ENCODE data around the gene IGLON5.

IGLON5 gene

GRCh38 chr19:51330366-51330765 lies 18.9 kb downstream of the IGLON5 start:
- CTCF ChIA-PET = interaction anchor here (0.7 kb wide), 1 partner anchor 221 kb away, joined by 3 read pairs; no protein-coding TSS in a partner anchor
- peaks cover 0 to 4% (median 2%) of the 10 kb centered on the region in 5 experiments for H3K9me3 ChIP-seq (ENCODE audit: control extremely low read depth in 1 of 5, control insufficient read depth in 4 of 5, insufficient read depth in 2 of 5, low read depth in 1 of 5, low read length in 4 of 5)
- peaks cover 0 to 26% (median 23%) of the 10 kb centered on the region in 4 experiments for H3K4me1 ChIP-seq (ENCODE audit: control extremely low read depth in 1 of 4, control insufficient read depth in 4 of 4, insufficient read depth in 4 of 4, low read length in 3 of 4)
- DNase-seq = no peak
- POLR2A ChIA-PET = no interaction called here
- H3K27me3 ChIP-seq (replicated peaks in 2 of 5; ENCODE audit: control insufficient read depth in 4 of 5, insufficient read depth in 5 of 5, low read length in 4 of 5) = peaks cover 2 to 42% (median 16%) of the 10 kb centered on the region in 5 experiments
- H3K36me3 ChIP-seq (ENCODE audit: control insufficient read depth in 4 of 4, insufficient read depth in 4 of 4, low read length in 3 of 4) = no peaks in the 10 kb centered on the region
- H3K4me3 ChIP-seq (ENCODE audit: control insufficient read depth in 1 of 7, extremely low read depth in 1 of 7, insufficient read depth in 4 of 7, low read depth in 2 of 7, low read length in 6 of 7) = no peak overlapping the region
- 100% methylated on average over 3 of the region's 4 CpGs for WGBS (ENCODE audit: insufficient coverage)
- no peak overlapping the region for H3K27ac ChIP-seq (ENCODE audit: insufficient read depth in 1 of 2, low read depth in 1 of 2, low read length in 2 of 2, poor library complexity in 1 of 2, severe bottlenecking in 2 of 2)

GRCh38 chr19:51331193-51331592 lies 19.7 kb downstream of the IGLON5 start:
- H3K36me3 ChIP-seq (ENCODE audit: control insufficient read depth in 4 of 4, insufficient read depth in 4 of 4, low read length in 3 of 4) = no peaks in the 10 kb centered on the region
- POLR2A ChIA-PET = no interaction called here
- CTCF ChIA-PET = interaction anchor here (0.6 to 1.5 kb wide), 2 partner anchors 36 to 485 kb away, joined by 3 read pairs; no protein-coding TSS in a partner anchor

GRCh38 chr19:51331716-51332115 lies 20.3 kb downstream of the IGLON5 start:
- 100% methylated on average over 6 of the region's 6 CpGs for WGBS (ENCODE audit: insufficient coverage)
- Histone ChIP-seq H3K4me3 (ENCODE audit: control insufficient read depth in 1 of 7, extremely low read depth in 1 of 7, insufficient read depth in 4 of 7, low read depth in 2 of 7, low read length in 6 of 7) (no peak overlapping the region), H3K27ac (ENCODE audit: insufficient read depth in 1 of 2, low read depth in 1 of 2, low read length in 2 of 2, poor library complexity in 1 of 2, severe bottlenecking in 2 of 2) (no peak overlapping the region), H3K4me1 (ENCODE audit: control extremely low read depth in 1 of 4, control insufficient read depth in 4 of 4, insufficient read depth in 4 of 4, low read length in 3 of 4) (peaks cover 0 to 16% (median 14%) of the 10 kb centered on the region in 4 experiments), H3K9me3 (ENCODE audit: control extremely low read depth in 1 of 5, control insufficient read depth in 4 of 5, insufficient read depth in 2 of 5, low read depth in 1 of 5, low read length in 4 of 5) (peaks cover 0 to 4% (median 2%) of the 10 kb centered on the region in 5 experiments), H3K27me3 (replicated peaks in 2 of 5; ENCODE audit: control insufficient read depth in 4 of 5, insufficient read depth in 5 of 5, low read length in 4 of 5) (peaks cover 0 to 29% (median 7%) of the 10 kb centered on the region in 5 experiments), H3K36me3 (ENCODE audit: control insufficient read depth in 4 of 4, insufficient read depth in 4 of 4, low read length in 3 of 4) (no peaks in the 10 kb centered on the region)
- ChIA-PET CTCF (interaction anchor here (0.6 to 1.5 kb wide), 3 partner anchors 10 to 485 kb away, joined by 3 read pairs; partner anchors contain the start of gene VSIG10L), POLR2A (no interaction called here)
- DNase-seq = no peak

More at GRCh38 chr19:51331193-51331592, 19.7 kb downstream of the IGLON5 start:
- Histone ChIP-seq H3K4me3 (ENCODE audit: control insufficient read depth in 1 of 7, extremely low read depth in 1 of 7, insufficient read depth in 4 of 7, low read depth in 2 of 7, low read length in 6 of 7) (no peak overlapping the region), H3K27ac (ENCODE audit: insufficient read depth in 1 of 2, low read depth in 1 of 2, low read length in 2 of 2, poor library complexity in 1 of 2, severe bottlenecking in 2 of 2) (no peak overlapping the region), H3K27me3 (replicated peaks in 2 of 5; ENCODE audit: control insufficient read depth in 4 of 5, insufficient read depth in 5 of 5, low read length in 4 of 5) (peaks cover under 1 to 34% (median 9%) of the 10 kb centered on the region in 5 experiments), H3K9me3 (ENCODE audit: control extremely low read depth in 1 of 5, control insufficient read depth in 4 of 5, insufficient read depth in 2 of 5, low read depth in 1 of 5, low read length in 4 of 5) (peaks cover 0 to 4% (median 2%) of the 10 kb centered on the region in 5 experiments), H3K4me1 (ENCODE audit: control extremely low read depth in 1 of 4, control insufficient read depth in 4 of 4, insufficient read depth in 4 of 4, low read length in 3 of 4) (peaks cover 0 to 19% (median 16%) of the 10 kb centered on the region in 4 experiments)
- 95% methylated on average over 2 of the region's 3 CpGs for WGBS (ENCODE audit: insufficient coverage)
- DNase-seq = no peak

GRCh38 chr19:51333836-51334460 lies 22.5 kb downstream of the IGLON5 start:
- DNase-seq = no peak
- Histone ChIP-seq H3K36me3 (ENCODE audit: control insufficient read depth in 4 of 4, insufficient read depth in 4 of 4, low read length in 3 of 4) (no peaks in the 10 kb centered on the region), H3K27ac (ENCODE audit: insufficient read depth in 1 of 2, low read depth in 1 of 2, low read length in 2 of 2, poor library complexity in 1 of 2, severe bottlenecking in 2 of 2) (no peak overlapping the region), H3K4me3 (ENCODE audit: control insufficient read depth in 1 of 7, extremely low read depth in 1 of 7, insufficient read depth in 4 of 7, low read depth in 2 of 7, low read length in 6 of 7) (no peak overlapping the region), H3K9me3 (ENCODE audit: control extremely low read depth in 1 of 5, control insufficient read depth in 4 of 5, insufficient read depth in 2 of 5, low read depth in 1 of 5, low read length in 4 of 5) (peaks cover 0 to 4% (median 2%) of the 10 kb centered on the region in 5 experiments), H3K27me3 (replicated peaks in 2 of 5; ENCODE audit: control insufficient read depth in 4 of 5, insufficient read depth in 5 of 5, low read length in 4 of 5) (peaks cover 0 to 9% (median 0%) of the 10 kb centered on the region in 5 experiments), H3K4me1 (ENCODE audit: control extremely low read depth in 1 of 4, control insufficient read depth in 4 of 4, insufficient read depth in 4 of 4, low read length in 3 of 4) (peaks cover 0 to 8% (median 8%) of the 10 kb centered on the region in 4 experiments)
- POLR2A ChIA-PET = no interaction called here
- CTCF ChIA-PET = interaction anchor here (1.5 kb wide), 1 partner anchor 133 kb away, joined by 3 read pairs; no protein-coding TSS in a partner anchor
- 93% methylated on average over 13 of the region's 13 CpGs for WGBS (ENCODE audit: insufficient coverage)

- WGBS (ENCODE audit: insufficient coverage) = 94% methylated on average over 12 of the region's 13 CpGs
- Histone ChIP-seq H3K9me3 (ENCODE audit: control extremely low read depth in 1 of 5, control insufficient read depth in 4 of 5, insufficient read depth in 2 of 5, low read depth in 1 of 5, low read length in 4 of 5) (no peaks in the 10 kb centered on the region), H3K36me3 (ENCODE audit: control insufficient read depth in 4 of 4, insufficient read depth in 4 of 4, low read length in 3 of 4) (no peaks in the 10 kb centered on the region), H3K4me1 (ENCODE audit: control extremely low read depth in 1 of 4, control insufficient read depth in 4 of 4, insufficient read depth in 4 of 4, low read length in 3 of 4) (peaks cover 0 to 22% (median 21%) of the 10 kb centered on the region in 4 experiments), H3K27ac (ENCODE audit: insufficient read depth in 1 of 2, low read depth in 1 of 2, low read length in 2 of 2, poor library complexity in 1 of 2, severe bottlenecking in 2 of 2) (no peak overlapping the region), H3K27me3 (replicated peaks in 2 of 5; ENCODE audit: control insufficient read depth in 4 of 5, insufficient read depth in 5 of 5, low read length in 4 of 5) (peaks cover 0 to 18% (median 4%) of the 10 kb centered on the region in 5 experiments), H3K4me3 (ENCODE audit: control insufficient read depth in 1 of 7, extremely low read depth in 1 of 7, insufficient read depth in 4 of 7, low read depth in 2 of 7, low read length in 6 of 7) (no peak overlapping the region)
- ChIA-PET CTCF (interaction anchor here (0.8 to 2.1 kb wide), 11 partner anchors 10 to 320 kb away, joined by 3 to 7 read pairs (median 3); partner anchors contain the start of gene NKG7), POLR2A (no interaction called here)
- DNase-seq = no peak
Measured at GRCh38 chr19:51337141-51337860, 25.9 kb downstream of the IGLON5 start.

GRCh38 chr19:51337861-51338562 lies 26.6 kb downstream of the IGLON5 start:
- Histone ChIP-seq H3K9me3 (ENCODE audit: control extremely low read depth in 1 of 5, control insufficient read depth in 4 of 5, insufficient read depth in 2 of 5, low read depth in 1 of 5, low read length in 4 of 5) (no peaks in the 10 kb centered on the region), H3K27me3 (replicated peaks in 2 of 5; ENCODE audit: control insufficient read depth in 4 of 5, insufficient read depth in 5 of 5, low read length in 4 of 5) (peaks cover 0 to 18% (median 4%) of the 10 kb centered on the region in 5 experiments), H3K36me3 (ENCODE audit: control insufficient read depth in 4 of 4, insufficient read depth in 4 of 4, low read length in 3 of 4) (no peaks in the 10 kb centered on the region), H3K27ac (ENCODE audit: insufficient read depth in 1 of 2, low read depth in 1 of 2, low read length in 2 of 2, poor library complexity in 1 of 2, severe bottlenecking in 2 of 2) (no peak overlapping the region), H3K4me3 (ENCODE audit: control insufficient read depth in 1 of 7, extremely low read depth in 1 of 7, insufficient read depth in 4 of 7, low read depth in 2 of 7, low read length in 6 of 7) (peak overlapping the region in 4 of 7 experiments; percentile 66 to 83 (median 78)), H3K4me1 (ENCODE audit: control extremely low read depth in 1 of 4, control insufficient read depth in 4 of 4, insufficient read depth in 4 of 4, low read length in 3 of 4) (peaks cover 0 to 22% (median 21%) of the 10 kb centered on the region in 4 experiments)
- POLR2A ChIA-PET = no interaction called here
- CTCF ChIA-PET = interaction anchor here (0.7 to 2.1 kb wide), 14 partner anchors 10 to 322 kb away, joined by 3 to 7 read pairs (median 3); partner anchors contain the start of gene NKG7
- WGBS (ENCODE audit: insufficient coverage) = 89% methylated on average over 17 of the region's 19 CpGs
- DNase-seq = no peak
